Adipocyte (in vitro differentiated cells): Measurements from ENCODE around the gene PCDH1.
"Not testable (repeated sequence)": the region's sequence is repeated elsewhere in the genome, so short reads cannot be mapped to it uniquely, and the experiment has no call there.

Source experiments
- DNase-seq: peaks from one replicate; pipeline ENCODE4 v3.0.0-alpha.2; 2015; ENCODE audit warnings: low read depth
- H3K27me3 ChIP-seq: replicated peaks from 2 replicates; pipeline ENCODE4 v1.7.0; 2013; ENCODE audit warnings: mild to moderate bottlenecking, low read length, moderate library complexity; ENCODE audit not compliant: control insufficient read depth, insufficient read depth
- H3K36me3 ChIP-seq: 2 replicates; pipeline ENCODE4 v1.7.0; 2013; ENCODE audit warnings: low read length, mild to moderate bottlenecking, moderate library complexity; ENCODE audit not compliant: control insufficient read depth, insufficient read depth, severe bottlenecking
- H3K4me1 ChIP-seq: 2 replicates; pipeline ENCODE4 v1.7.0; 2013; ENCODE audit warnings: mild to moderate bottlenecking, low read length, moderate library complexity; ENCODE audit not compliant: control insufficient read depth, insufficient read depth
- H3K4me3 ChIP-seq: 2 replicates; pipeline ENCODE4 v1.7.0; 2013; ENCODE audit warnings: mild to moderate bottlenecking, low read length, moderate library complexity
- H3K9ac ChIP-seq: 2 replicates; pipeline ENCODE4 v1.7.0; 2013; ENCODE audit warnings: mild to moderate bottlenecking, low read length, moderate library complexity
- H3K9me3 ChIP-seq: 2 replicates; pipeline ENCODE4 v1.7.0; 2013; ENCODE audit warnings: mild to moderate bottlenecking, low read length, moderate library complexity; ENCODE audit not compliant: control insufficient read depth

PCDH1 gene

GRCh38 chr5:141822144-141822543, 56.1 kb downstream of the PCDH1 start:
- peaks cover 29% of the 10 kb centered on the region for H3K27me3 ChIP-seq
- H3K4me1 ChIP-seq: peaks cover 18% of the 10 kb centered on the region
- peak; percentile 63 for DNase-seq
- H3K36me3 ChIP-seq: no peaks in the 10 kb centered on the region
- H3K4me3 ChIP-seq: peak overlapping the region; percentile 3
- H3K9me3 ChIP-seq: no peaks in the 10 kb centered on the region
- H3K9ac ChIP-seq: peak overlapping the region; percentile 83

DNA sequence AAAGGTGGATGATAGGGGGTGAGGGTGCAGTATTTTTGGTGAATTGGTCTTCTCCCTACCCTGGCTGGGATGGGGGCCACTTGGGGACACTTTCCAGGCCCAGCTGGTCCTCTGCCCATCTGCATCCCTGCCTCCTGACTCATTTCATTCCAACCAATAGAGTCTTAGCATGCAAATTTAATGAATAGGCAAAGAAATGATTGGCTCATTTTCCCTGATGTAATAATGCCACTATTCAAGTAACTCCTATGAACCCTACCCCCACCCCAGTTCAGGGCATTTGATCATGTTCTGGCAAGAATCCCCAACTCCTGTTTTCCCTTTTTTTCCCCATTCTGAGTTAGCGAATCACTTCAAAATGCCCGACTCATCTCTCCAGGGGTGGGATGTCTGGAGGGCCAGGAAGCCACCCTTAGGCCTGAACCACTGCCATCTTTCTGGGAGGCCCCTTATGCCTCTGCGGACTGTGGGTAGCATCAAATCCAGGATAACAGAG, 56.7 kb downstream of the PCDH1 start:
- H3K9me3 ChIP-seq: no peaks in the 10 kb centered on the region
- H3K27me3 ChIP-seq: peaks cover 23% of the 10 kb centered on the region
- peaks cover 18% of the 10 kb centered on the region for H3K4me1 ChIP-seq
- no peak overlapping the region for H3K4me3 ChIP-seq
- peak; percentile 97 for DNase-seq
- H3K36me3 ChIP-seq: no peaks in the 10 kb centered on the region
- peak overlapping the region; percentile 83 for H3K9ac ChIP-seq

DNA sequence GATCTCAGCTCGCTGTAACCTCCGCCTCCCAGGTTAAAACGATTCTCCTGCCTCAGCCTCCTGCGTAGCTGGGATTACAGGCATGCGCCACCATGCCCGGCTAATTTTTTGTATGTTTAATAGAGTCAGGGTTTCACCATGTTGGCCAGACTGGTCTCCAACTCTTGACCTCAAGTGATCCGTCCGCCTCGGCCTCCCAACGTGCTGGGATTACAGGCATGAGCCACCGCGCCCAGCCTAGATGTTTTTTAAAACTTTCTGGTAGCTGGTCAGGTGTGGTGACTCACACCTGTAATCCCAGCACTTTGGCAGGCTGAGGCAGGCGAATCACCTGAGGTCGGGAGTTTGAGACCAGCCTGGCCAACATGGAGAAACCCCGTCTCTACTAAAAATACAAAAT, 57.5 kb downstream of the PCDH1 start:
- Histone ChIP-seq H3K27me3 (peaks cover 26% of the 10 kb centered on the region), H3K4me1 (peaks cover 18% of the 10 kb centered on the region)
- not testable (repeated sequence) for H3K4me3 ChIP-seq, H3K9ac ChIP-seq, H3K9me3 ChIP-seq, H3K36me3 ChIP-seq, DNase-seq

DNA sequence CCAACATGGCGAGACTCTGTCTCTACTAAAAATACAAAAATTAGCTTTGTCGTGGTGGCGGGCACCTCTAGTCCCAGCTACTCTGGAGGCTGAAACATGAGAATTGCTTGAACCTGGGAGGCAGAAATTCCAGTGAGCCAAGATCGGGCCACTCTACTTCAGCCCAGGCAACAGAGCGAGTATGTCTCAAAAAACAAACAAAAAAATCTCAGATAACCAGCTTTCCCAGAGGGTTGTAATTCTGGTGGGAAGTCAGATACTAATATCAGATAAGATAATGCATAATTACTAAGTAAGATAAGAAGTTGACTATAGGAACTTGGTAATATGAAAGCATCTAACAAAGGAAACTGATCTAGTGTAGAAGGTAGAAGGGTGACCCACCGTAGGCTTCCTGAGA, 60.6 kb downstream of the PCDH1 start:
- no peak overlapping the region for H3K4me3 ChIP-seq
- no peak overlapping the region for H3K9ac ChIP-seq
- DNase-seq: no peak
- peaks cover 17% of the 10 kb centered on the region for H3K4me1 ChIP-seq
- H3K27me3 ChIP-seq: peaks cover 32% of the 10 kb centered on the region
- H3K36me3 ChIP-seq: no peaks in the 10 kb centered on the region
- no peaks in the 10 kb centered on the region for H3K9me3 ChIP-seq

DNA sequence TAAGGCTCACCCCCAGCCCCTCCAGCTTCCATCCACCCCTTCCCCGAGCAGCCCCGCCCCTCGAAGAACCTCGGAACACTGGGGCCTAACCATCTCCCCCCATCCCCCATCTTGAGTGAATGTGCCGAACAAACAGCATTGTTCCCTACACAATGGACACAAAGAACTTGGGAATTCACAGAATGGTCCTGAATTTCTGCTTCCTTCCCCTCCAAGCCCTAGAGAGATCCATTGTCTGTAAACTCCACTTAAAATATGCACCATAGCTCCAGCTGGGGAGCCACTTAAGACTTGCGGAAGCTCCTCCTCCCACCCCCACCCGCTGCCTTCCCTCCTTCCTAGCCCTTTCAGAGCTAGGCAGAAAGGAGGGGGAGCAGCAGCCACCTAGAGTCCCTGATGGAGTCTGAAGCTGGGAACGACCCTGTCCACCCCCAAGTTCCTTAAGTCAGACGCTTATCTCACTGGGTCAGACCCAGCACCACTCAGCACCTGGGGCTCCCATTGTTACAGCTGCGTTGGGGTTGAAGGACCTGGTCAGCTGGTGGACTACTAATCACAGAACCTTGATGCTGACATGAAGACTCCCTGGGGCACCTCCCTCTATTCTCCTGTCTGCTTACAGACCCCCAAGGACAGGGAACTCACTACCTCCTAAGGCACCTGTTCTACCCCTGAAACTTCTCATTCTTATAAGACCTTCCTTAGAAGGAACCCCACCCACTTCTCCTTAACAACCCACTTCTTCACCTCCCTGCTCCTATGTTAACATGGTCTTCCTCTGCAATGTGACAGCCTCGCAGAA, 61.4 kb downstream of the PCDH1 start:
- Histone ChIP-seq H3K9me3 (no peaks in the 10 kb centered on the region), H3K36me3 (no peaks in the 10 kb centered on the region), H3K4me1 (peaks cover 8% of the 10 kb centered on the region), H3K4me3 (no peak overlapping the region), H3K27me3 (peaks cover 37% of the 10 kb centered on the region), H3K9ac (no peak overlapping the region)
- DNase-seq: no peak

- no peak for DNase-seq
- Histone ChIP-seq H3K4me3 (no peak overlapping the region), H3K9ac (no peak overlapping the region), H3K4me1 (no peaks in the 10 kb centered on the region), H3K36me3 (no peaks in the 10 kb centered on the region), H3K27me3 (peaks cover 46% of the 10 kb centered on the region), H3K9me3 (no peaks in the 10 kb centered on the region)
Measured at GRCh38 chr5:141815796-141816180, 62.4 kb downstream of the PCDH1 start.

DNA sequence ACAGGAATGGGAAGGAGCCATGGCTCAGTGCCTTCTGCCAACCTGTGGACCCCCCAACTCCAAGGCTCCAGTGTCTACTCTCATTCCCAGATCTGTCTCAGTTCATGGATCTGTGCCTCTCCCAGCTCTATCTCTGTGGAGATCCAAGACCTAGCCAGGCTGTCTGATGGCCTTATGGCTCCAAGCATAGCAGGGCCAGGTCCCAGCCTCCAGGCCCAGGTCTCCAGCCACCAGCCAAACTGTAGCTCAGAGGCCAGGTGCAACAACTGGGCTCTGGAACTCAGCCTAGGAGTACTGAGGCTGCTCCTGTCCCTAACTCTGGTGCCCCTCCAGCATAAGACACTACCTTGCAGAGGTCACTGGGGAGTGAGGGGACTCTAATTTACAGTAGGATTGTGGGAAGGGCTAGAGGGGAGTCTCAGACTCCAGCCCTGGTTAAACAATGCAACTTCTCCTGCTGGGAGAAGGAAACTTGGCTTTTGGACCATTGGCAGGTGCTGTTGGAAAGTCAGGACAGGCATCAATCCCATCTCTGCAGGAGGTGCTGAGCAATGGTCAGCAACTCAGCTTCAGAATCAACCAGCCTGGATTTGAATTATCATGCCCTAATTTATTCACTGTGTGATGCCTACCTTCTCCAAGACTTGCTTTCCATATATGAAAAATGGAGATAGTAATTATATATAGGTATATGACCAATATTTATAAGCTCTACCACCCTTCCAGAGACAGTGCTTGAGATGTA, 63.0 kb downstream of the PCDH1 start:
- peaks cover 51% of the 10 kb centered on the region for H3K27me3 ChIP-seq
- no peak overlapping the region for H3K4me3 ChIP-seq
- no peaks in the 10 kb centered on the region for H3K9me3 ChIP-seq
- H3K9ac ChIP-seq: no peak overlapping the region
- no peaks in the 10 kb centered on the region for H3K4me1 ChIP-seq
- DNase-seq: no peak
- no peaks in the 10 kb centered on the region for H3K36me3 ChIP-seq

GRCh38 chr5:141814064-141814964, 63.9 kb downstream of the PCDH1 start:
- Histone ChIP-seq H3K9ac (no peak overlapping the region), H3K9me3 (no peaks in the 10 kb centered on the region), H3K27me3 (peaks cover 60% of the 10 kb centered on the region), H3K36me3 (no peaks in the 10 kb centered on the region), H3K4me1 (no peaks in the 10 kb centered on the region), H3K4me3 (no peak overlapping the region)
- peak; percentile 26 for DNase-seq

- H3K27me3 ChIP-seq: peaks cover 68% of the 10 kb centered on the region
- no peak for DNase-seq
- no peaks in the 10 kb centered on the region for H3K9me3 ChIP-seq
- H3K36me3 ChIP-seq: no peaks in the 10 kb centered on the region
- no peak overlapping the region for H3K4me3 ChIP-seq
- no peak overlapping the region for H3K9ac ChIP-seq
- no peaks in the 10 kb centered on the region for H3K4me1 ChIP-seq
Measured at GRCh38 chr5:141812512-141812911, 65.7 kb downstream of the PCDH1 start.

- H3K4me3 ChIP-seq: no peak overlapping the region
- H3K9me3 ChIP-seq: no peaks in the 10 kb centered on the region
- H3K27me3 ChIP-seq: peaks cover 73% of the 10 kb centered on the region
- H3K36me3 ChIP-seq: no peaks in the 10 kb centered on the region
- peak; percentile 18 for DNase-seq
- no peaks in the 10 kb centered on the region for H3K4me1 ChIP-seq
- H3K9ac ChIP-seq: no peak overlapping the region
Measured at GRCh38 chr5:141811287-141812155, 66.7 kb downstream of the PCDH1 start.
